Medulla oblongata (tissue), 1 donor: ENCODE results near the gene ERC2.

Source experiments
- DNase-seq: peaks from one replicate; pipeline ENCODE4 v3.0.0-alpha.2; 2015; ENCODE audit errors: extremely low spot score

The ERC2 gene

DNA sequence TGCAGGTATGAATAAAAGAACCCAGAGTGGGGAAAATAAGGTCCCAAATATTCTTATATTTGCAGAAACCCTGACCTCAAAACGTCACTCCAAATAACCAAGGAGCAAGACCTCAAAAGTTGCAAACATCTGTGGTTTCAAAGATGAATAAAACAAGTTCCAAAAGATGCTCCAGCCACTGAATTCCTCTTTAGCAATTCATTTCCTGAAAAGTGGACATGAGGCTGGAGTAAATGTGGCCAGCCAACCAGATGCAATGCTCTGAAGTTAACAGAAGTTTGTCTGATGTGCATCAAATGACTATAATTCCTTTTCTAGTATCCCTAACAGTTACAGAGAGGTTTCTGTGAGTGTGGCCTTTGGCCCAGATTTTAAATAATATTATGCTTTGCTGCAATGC is 910.0 kb downstream of the ERC2 start:
- no peak for DNase-seq

- no peak for DNase-seq
Measured at GRCh38 chr3:55557549-55557948, 910.7 kb downstream of the ERC2 start.

GRCh38 chr3:55556619-55557537 is 911.4 kb downstream of the ERC2 start:
- DNase-seq = peak; percentile 12

DNA sequence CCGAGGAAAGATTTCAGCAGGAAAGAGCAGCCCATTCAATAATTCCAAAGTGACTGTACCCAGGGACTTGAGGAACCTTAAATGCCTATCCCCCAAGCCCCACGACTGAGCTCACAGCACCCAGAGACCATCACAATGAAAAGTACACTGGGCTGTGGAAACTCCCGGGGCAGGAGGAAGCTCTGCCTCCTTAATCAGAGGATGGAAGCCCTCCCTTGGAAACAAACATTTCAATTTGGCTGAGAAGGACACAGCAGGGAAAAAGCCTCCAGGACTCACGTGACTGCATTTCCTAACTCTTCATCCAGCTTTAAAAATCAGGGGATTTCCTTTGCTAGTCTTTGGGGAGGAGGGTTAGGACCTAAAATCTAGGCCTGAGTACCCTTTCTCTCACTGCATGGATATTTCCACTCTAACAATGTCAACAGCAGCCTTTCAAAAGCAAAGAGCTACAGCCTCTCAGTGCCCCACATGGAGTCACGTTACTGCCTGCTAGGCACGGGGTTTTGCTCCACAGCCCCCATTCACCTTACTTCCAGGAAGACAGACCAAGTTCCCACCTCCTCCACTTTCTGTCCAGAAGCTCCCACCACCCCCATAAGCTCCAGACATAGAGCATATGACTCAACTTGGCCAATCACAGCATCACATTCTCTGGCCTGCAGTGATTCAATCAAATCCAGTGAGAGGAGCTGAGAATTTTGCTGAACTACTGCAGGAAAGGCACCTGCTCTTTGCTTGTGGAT is 912.2 kb downstream of the ERC2 start:
- DNase-seq = no peak

DNA sequence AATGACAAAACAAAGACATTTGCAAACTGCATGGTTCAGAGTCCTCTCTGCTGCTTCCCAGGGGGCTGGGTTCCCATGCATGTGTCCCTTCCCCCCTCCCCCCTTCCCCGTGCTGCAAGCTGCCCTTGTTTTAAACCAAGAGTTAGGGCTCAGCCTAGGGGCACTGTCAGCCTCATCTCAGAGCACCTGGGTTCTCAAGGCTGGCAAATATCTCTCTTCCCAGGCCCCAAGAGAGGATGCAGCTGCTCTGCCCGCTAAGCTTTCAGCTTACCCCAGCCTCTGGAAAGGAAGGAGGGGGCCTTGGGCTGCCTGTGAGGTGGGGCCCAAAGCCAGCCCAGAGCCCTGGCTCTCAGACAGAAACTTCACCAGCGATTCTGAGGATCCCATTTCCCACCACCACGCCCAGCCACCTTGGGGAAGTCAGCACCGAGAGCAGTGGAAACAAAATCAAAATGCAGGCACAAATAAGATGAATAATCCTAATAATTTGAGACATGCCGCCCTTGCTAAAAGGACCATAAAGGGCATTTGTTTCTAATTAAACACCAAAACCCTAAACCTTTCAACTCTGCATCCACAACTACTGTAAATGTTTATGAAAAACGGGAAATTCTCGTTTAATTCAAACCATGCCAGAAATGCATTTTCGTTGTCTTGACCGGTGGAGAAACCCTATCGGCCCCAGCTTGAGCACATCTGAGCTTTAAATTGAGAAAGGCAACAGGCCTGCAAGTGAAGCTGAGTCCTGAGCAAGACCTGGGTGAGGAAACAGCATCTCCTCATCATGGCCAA is 913.4 kb downstream of the ERC2 start:
- DNase-seq = no peak

DNA sequence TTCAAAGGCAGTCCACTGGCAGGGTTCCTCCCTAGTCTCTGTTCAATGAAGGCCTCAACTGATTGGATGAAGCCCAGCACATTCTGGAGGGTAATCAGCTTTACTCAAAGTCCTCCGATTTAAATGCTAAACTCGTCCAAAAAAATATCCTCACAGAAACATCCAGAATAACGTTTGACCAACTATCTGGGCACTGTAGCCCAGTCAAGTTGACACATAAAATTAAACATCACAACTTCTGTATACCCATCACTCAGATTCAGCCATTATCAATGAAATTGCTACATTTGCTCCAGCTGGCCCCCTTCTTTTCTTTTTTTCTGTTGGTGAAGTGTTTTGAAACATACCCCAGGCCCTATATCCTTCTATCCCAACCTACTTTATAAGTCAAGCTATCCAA is 916.6 kb downstream of the ERC2 start:
- no peak for DNase-seq

GRCh38 chr3:55549177-55549576 is 919.1 kb downstream of the ERC2 start:
- DNase-seq = no peak

DNA sequence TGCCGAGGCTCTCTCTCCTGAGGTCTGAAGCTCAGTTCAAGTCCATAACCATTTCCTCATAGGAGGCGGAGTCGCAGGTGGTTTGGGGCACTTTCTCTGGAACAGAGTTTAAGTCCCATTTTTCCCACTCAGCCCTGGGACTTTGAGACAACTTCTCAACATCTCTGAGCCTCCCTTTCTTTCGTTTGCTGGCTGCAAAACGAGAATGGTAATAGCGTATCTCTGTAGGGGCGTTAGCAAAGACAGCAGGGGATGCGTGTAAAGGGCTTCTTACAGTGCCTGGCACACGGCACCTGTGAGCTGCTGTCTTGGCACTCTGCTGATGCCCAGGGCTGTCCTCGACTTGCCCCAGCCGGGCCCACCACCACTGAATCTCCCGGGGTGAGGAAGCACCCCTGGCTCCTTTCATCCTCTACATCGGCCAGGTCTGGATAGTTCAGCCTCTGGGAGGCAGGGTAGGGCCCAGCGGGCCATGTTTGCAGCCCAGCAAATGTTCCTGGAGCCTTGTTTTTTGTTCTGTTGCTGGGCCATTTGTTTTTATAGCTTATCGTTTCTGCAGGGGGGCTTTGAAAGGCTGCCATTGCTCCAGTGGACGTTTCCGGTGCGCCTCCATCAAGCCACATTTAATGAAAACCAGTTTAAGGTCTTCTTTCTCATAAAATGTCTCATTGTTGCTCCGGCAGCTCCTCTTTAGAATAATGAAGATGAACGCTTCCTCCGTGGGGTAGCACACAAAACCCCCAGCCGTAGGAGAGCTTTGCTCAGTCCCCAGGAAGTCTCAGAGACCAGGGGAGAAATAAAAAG is 921.2 kb downstream of the ERC2 start:
- no peak for DNase-seq

DNA sequence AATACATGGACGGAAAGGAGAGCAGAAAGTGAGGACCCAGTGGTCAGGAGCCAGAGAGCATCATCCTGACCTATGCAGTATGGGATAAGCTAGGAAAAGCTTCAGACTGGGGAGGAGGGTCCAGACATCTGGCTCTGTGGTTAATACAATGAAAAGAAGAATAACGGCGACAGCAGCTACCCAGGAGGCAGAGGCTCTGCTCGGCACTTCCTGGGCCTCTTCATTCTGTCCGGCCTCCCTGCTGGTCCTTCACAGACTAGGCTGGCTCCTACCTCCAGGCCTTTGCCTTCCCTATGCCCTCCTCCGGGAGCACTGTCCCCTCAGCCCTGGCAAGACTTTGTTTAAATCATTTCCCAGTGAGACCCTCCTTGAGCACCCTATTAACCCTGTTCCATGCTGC is 922.3 kb downstream of the ERC2 start:
- no peak for DNase-seq

DNA sequence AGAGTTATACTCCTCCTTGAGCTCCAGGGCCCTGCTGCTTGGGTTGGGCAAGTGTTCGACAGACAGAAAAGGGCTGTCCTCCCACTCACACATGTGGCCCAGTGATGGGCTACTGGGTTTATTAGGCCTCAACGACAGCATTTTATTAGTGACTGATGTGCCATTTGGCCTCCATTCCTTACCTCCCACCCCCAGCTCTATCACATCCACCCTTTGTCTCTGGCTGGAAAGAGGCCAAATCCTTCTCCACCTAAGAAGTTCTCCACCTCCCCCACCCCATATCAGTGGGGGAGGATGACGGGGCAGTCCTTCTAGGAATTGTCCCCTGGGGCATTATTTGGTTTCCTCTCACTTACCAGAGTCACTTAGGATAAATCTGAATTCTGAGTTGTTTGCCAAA is 924.0 kb downstream of the ERC2 start:
- DNase-seq = no peak

DNA sequence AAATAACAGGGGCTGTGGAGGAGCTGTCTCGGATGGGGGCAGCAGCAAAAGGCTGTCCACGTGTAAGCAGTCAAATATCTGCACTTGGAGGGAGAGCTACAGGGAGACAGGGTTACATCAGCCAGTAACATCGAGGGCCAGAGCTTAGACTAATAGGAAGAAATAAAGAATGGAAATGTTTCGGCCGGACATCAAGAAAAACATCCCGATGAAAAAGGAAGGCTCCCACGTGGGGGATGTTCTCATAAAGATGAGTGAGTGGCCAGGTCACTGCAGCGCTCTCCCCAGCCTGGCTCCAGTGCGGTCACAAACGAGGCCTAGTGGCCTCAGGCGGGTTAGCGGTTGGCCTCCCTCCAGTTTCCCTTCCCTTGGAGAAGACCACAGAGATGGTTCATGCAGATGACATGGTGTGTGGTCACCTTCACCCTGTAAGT is 925.1 kb downstream of the ERC2 start:
- no peak for DNase-seq

DNA sequence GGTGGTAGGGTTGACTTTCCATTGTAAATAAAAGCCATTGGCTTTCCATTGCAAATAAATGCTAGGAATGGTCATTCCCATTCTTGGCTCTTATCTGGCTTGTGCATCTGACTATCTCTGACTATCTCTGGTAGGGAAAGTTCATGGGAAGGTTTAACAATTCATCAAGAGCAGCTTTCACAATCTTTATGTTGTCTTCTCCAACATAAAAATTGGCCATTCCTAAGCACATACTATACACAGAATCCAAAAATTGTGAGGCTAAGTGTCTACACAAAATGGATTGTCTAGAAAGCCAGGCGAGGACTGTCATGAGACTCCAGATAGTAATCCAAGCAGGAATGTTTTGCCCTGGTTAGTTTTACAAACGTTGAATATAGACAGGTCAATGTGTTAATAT is 926.8 kb downstream of the ERC2 start:
- DNase-seq = no peak

DNA sequence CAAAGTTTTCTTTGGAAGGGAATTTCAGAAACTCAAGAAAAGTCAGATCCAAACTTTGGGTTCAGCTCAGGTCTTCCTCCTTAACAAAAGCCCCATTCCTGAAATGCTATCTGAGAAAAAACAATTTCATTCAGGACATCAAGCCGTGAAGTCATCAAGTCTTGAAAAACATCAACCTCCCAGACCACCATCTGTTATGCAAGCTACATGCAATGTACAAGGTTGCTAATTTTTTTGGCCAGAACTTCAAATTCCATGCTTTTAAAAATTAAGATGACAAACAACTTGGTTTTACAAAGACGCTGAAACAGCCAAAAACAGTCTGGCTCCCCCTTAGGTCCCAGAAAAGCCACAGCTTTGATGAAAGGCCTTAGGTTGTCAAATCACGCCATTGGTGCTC is 927.3 kb downstream of the ERC2 start:
- DNase-seq = no peak

- no peak for DNase-seq
Measured at GRCh38 chr3:55540579-55540978, 927.7 kb downstream of the ERC2 start.

- no peak for DNase-seq
Measured at GRCh38 chr3:55538158-55538557, 930.1 kb downstream of the ERC2 start.

DNA sequence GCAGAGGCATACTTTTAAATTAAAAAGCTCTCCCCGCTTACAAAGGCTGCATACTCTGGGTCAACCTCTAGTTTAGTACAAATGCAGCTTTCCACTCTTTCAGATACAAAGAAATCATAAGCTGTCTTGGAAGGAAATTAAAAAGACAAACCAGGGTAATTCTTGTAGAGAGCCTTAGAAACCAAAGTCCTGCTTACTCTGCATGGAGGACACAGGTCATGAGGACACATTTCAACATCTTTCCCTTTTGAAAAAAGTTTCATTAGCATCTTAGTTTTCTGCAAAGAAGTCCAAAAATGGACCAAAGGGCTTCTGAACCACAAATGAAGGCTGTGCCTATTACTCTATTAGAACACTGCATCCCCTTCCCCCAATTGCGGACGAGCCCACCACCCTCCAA is 930.7 kb downstream of the ERC2 start:
- DNase-seq = no peak

- DNase-seq = no peak
Measured at GRCh38 chr3:55537129-55537528, 931.1 kb downstream of the ERC2 start.

DNA sequence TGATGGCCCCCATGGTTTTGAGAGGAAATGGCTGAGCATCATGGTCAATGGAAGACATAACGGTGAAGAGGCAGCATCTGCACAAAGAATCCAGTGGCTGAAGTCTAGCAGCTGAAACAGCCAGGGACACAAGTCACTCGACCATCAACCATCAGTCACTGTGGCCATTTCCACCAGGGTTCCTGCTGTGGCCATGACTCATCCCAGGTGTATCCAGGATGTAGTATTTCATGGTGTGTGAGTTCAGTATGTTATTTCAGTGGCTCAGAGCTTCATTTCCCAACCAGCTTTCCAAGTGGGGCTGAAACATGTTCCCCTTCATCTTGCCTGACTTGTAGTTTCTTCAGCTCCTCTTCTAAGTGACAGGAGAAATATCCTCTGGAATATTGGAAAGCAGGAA is 933.4 kb downstream of the ERC2 start:
- DNase-seq = no peak

DNA sequence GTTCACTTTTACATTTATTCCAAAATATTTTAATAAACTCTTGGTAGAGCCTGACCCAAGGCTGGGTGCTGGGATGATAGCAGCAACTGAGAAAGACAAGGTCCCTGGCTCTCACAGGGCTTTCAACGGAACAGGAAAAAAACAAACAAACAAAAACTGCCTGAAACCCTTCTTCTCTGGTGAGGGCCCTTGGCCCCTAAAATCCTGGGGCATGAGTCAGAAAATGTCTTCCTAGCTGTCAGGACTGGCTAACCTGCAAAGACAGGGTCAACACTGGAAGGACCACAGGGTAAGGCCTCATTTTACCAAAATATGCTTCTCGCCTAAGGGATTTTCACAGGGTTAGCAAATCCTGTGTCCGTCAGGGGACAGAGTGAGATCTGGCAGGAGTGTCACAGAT is 935.5 kb downstream of the ERC2 start:
- no peak for DNase-seq

DNA sequence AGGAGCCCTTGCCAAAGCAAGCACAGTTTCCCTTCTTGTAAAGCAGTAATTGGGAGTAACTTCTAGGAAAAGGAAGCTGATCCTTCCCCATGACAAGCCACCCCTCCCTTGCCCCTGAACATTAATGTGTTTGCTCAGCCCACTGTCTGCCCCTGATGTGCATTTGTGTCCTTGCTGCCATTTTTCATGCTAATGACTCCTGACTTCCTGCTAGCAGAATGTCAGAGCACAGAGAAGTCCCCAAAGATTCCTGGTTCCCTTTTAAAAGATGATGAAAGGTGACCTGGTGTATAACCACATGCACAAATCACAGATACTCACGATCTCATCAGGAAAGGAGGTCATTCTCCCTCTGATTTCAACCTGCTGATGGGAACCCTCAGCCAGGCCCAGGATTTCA is 936.9 kb downstream of the ERC2 start:
- no peak for DNase-seq

DNA sequence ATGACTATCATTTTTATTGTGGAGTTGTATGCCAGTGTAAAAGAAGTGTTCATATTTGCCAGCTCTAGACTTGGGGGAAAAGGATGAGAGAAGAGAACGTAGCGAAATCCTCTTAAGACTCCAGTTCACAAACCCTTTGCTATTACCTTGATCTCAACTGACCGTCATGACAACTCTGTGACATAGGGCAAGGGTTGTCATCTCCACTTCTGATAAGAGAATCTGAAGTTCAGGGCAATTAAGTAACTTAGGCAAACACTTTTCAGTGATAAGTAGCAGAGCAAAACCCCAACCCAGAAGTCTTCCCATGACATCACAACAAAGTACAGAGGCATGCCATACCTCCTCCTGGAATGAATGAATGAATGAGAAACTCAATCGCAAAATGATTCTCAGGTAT is 940.9 kb downstream of the ERC2 start:
- no peak for DNase-seq
